Cardiac muscle cell (in vitro differentiated cells and primary cell): Measurements from ENCODE around the gene DOCK4. TPM values are rescaled to one million over a fixed set of nuclear protein-coding genes. Genes with fewer than 3 reads are reported as not detected.

ENCODE experiments used
- DNase-seq, 2 donors: peaks; one replicate each; pipeline versions ENCODE4 v3.0.0 to v3.0.0-alpha.2; 2010 to 2017; ENCODE audit warnings: low read depth in 1 of 2, low spot score in 1 of 2
- H3K27ac ChIP-seq: fragments of 200-600 bp; sonication (generic); 2 replicates; pipeline ENCODE4 v1.5.1; 2016
- H3K27me3 ChIP-seq: fragments of 200-600 bp; sonication (generic); 2 replicates; pipeline ENCODE4 v1.6.0; 2016; ENCODE audit warnings: control low read depth
- H3K36me3 ChIP-seq: fragments of 200-600 bp; sonication (generic); 2 replicates; pipeline ENCODE4 v1.5.1; 2016; ENCODE audit warnings: control low read depth
- H3K4me1 ChIP-seq: fragments of 200-600 bp; sonication (generic); 2 replicates; pipeline ENCODE4 v1.8.1; 2017; ENCODE audit warnings: low read depth, mild to moderate bottlenecking, mixed run types
- H3K4me3 ChIP-seq: fragments of 200-600 bp; sonication (generic); 2 replicates; pipeline ENCODE4 v1.5.1; 2016; ENCODE audit warnings: mild to moderate bottlenecking
- H3K9me3 ChIP-seq: fragments of 200-600 bp; sonication (generic); 2 replicates; pipeline ENCODE4 v1.5.1; 2017; ENCODE audit warnings: low read depth, mild to moderate bottlenecking, control low read depth
- polyA plus RNA-seq: library from polyadenylated mRNA; unstranded; fragments of >200 nt; fragmentation: Nextera tagmentation; extraction: Ambion mirVana; gene quantifications from 2 replicates; pipeline ENCODE4 v1.2.1, GENCODE V29; 2016
- total RNA-seq: library from RNA; depleted of rRNA; stranded (reverse); fragments of >200 nt; gene quantifications from 2 replicates; pipeline ENCODE4 v1.2.3, GENCODE V29; 2016
- TF ChIP-seq, protein P1 (sequence below): IDR thresholded peaks from 2 replicates; pipeline ENCODE4 v1.5.1; 2012; ENCODE audit warnings: low read depth, mild to moderate bottlenecking, low read length

Gene DOCK4
- total and polyA plus RNA-seq, 2 experiments from 2014 or later: 5.3 to 11.4 TPM

DNA sequence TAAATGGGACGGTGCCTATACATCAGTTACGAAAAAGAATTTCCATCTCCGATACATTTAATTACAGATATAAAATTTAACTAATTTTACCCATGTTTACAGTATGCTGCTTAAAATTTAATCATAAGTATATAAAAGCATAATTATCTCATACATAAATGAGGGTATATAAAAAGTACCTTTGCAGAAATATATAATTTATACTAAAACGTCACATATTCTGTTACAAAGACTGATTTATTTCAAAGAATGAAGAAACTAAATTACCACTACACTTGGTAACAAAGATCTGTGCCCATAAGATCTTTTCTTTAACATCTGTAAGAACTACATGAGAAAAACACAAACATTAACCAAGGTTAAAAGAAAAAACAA is 2.8 kb downstream of the DOCK4 start:
- H3K9me3 ChIP-seq: no peaks in the 10 kb centered on the region
- TF ChIP-seq, protein P1, sequence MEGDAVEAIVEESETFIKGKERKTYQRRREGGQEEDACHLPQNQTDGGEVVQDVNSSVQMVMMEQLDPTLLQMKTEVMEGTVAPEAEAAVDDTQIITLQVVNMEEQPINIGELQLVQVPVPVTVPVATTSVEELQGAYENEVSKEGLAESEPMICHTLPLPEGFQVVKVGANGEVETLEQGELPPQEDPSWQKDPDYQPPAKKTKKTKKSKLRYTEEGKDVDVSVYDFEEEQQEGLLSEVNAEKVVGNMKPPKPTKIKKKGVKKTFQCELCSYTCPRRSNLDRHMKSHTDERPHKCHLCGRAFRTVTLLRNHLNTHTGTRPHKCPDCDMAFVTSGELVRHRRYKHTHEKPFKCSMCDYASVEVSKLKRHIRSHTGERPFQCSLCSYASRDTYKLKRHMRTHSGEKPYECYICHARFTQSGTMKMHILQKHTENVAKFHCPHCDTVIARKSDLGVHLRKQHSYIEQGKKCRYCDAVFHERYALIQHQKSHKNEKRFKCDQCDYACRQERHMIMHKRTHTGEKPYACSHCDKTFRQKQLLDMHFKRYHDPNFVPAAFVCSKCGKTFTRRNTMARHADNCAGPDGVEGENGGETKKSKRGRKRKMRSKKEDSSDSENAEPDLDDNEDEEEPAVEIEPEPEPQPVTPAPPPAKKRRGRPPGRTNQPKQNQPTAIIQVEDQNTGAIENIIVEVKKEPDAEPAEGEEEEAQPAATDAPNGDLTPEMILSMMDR: no peak
- no peak for DNase-seq
- H3K27me3 ChIP-seq: no peaks in the 10 kb centered on the region
- no peak overlapping the region for H3K4me3 ChIP-seq
- H3K27ac ChIP-seq: no peak overlapping the region
- peaks cover 9% of the 10 kb centered on the region for H3K4me1 ChIP-seq
- no peaks in the 10 kb centered on the region for H3K36me3 ChIP-seq

DNA sequence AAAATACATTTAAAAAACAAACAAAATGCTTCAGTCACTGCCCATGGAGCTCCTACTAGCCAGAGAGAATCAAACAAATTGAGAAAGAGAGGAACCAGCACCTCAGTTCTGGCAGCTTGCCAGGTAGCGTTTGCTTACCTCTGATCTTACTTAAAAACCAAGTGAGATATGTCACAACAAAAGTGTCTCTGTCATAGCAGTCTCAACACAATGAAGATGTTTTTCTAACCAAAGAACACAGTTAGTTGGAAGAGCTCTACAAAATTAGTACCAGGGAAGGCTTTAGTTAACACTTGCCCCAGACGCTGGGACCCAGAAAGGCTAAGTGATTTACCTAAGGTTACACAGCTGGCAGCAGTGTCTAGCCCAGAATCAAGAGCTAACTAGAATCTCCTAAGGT is 3.4 kb downstream of the DOCK4 start:
- DNase-seq: peak in 1 of 2 donors; percentile 14
- H3K36me3 ChIP-seq: no peaks in the 10 kb centered on the region
- peaks cover 9% of the 10 kb centered on the region for H3K4me1 ChIP-seq
- H3K27ac ChIP-seq: no peak overlapping the region
- H3K9me3 ChIP-seq: no peaks in the 10 kb centered on the region
- TF ChIP-seq, protein P1: no peak
- H3K4me3 ChIP-seq: no peak overlapping the region
- no peaks in the 10 kb centered on the region for H3K27me3 ChIP-seq

DNA sequence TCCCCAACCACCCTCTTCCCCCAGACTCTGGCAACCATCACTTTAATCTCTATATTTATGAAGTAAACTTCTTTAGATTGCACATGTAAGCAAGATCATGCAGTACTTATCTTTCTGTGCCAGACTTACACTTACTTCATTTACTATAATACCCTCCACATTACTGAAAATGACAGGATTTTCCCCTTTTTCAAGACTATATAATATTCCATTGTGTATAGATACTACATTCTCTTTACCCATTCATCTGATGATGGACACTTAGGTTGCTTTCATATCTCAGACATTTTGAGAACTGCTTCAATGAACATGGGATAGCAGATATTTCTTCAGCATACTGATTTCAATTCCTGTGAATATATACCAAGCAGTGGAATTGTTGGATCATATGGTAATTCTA is 4.4 kb downstream of the DOCK4 start:
- Histone ChIP-seq H3K27me3 (no peaks in the 10 kb centered on the region), H3K27ac (no peak overlapping the region), H3K4me3 (no peak overlapping the region), H3K4me1 (peaks cover 5% of the 10 kb centered on the region), H3K9me3 (no peaks in the 10 kb centered on the region), H3K36me3 (no peaks in the 10 kb centered on the region)
- TF ChIP-seq, protein P1: no peak
- DNase-seq: no peak

DNA sequence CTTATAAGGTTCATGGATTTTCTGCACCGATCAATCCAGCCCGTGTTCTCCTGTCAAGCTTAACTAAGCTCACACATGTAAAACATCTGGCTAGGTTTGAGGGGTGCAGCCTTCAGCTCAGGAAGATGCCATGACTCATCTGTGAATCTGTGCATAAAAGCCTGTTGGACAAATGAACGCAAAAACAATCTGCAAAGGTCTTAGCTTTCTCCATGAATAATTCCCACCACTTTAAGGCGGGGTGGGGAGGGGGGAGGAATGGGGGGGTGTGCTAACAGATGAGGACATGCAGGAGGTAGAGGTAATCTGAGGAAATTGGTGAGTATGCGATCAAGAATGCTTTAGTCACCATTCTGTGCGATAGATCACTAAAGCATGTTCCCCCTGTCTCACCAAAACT is 4.8 kb downstream of the DOCK4 start:
- H3K9me3 ChIP-seq: no peaks in the 10 kb centered on the region
- H3K27ac ChIP-seq: no peak overlapping the region
- H3K36me3 ChIP-seq: no peaks in the 10 kb centered on the region
- DNase-seq: peak in 1 of 2 donors; percentile 42
- TF ChIP-seq, protein P1: no peak
- H3K27me3 ChIP-seq: no peaks in the 10 kb centered on the region
- H3K4me3 ChIP-seq: no peak overlapping the region
- H3K4me1 ChIP-seq: peaks cover 5% of the 10 kb centered on the region

DNA sequence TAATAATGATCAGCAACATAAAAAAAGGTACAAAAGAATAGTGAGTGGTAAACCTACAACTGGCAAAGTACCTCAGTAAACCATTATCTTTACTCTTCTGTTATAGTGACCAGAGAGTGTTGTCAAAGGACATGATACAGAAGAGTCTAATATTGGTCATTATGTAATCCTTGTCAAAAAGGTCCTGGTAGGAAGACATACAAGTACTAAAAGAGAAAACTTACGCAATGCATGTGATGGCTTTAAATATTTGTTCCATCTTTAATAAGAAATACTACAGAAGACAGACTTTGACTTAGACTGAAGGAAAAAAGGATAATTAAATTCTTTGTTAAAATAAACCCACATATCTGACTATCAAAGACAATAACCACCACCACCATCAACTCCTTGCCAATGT is 6.5 kb downstream of the DOCK4 start:
- TF ChIP-seq, protein P1: no peak
- H3K36me3 ChIP-seq: no peaks in the 10 kb centered on the region

DNA sequence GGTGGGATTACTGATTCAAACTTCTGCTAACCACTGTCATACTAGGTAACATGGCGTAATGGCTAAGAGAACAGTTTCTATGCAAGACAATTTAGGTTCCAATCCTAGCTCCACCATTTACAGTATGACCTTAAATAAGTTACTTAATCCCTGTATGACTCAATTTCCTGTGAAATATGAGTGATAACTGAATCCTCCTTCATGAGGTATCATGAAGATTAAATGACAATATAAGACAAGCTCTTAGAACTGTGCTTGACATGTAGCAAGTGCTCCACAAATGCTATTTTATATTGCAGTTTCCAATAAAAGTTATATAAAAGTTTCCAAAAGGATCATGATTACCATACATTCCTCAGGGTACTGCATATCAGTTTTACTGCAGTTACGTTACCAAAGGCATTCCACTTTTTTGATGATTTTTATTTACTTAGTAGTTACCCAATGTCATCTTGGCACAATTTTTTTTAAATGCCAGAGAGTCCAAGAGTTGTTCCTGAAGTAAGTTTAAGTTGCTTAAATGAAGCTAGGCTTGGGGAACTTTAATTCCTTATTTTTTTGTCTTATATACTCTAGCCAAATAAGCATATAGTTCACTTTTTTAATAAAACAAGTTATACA is 7.1 kb downstream of the DOCK4 start:
- TF ChIP-seq, protein P1: no peak
- Histone ChIP-seq H3K27ac (no peak overlapping the region), H3K27me3 (no peaks in the 10 kb centered on the region), H3K4me3 (no peak overlapping the region), H3K4me1 (peaks cover 4% of the 10 kb centered on the region), H3K36me3 (no peaks in the 10 kb centered on the region), H3K9me3 (no peaks in the 10 kb centered on the region)
- peak in 1 of 2 donors; percentile 56 for DNase-seq

More for the DNA sequence above, 6.5 kb downstream of the DOCK4 start:
- Histone ChIP-seq H3K4me3 (no peak overlapping the region), H3K9me3 (no peaks in the 10 kb centered on the region), H3K4me1 (peaks cover 5% of the 10 kb centered on the region), H3K27ac (no peak overlapping the region), H3K27me3 (no peaks in the 10 kb centered on the region)
- DNase-seq: no peak
